NCI-H2196 treated with DMSO at 0.1 percent for 48 hours (cell line): Measurements from ENCODE around the gene DISC1.

ENCODE experiments used
- DNase-seq: peaks from one replicate; lab custom pipeline; 2025; ENCODE audit not compliant: unreplicated experiment; lab: John Stamatoyannopoulos, UW

DISC1 gene

DNA sequence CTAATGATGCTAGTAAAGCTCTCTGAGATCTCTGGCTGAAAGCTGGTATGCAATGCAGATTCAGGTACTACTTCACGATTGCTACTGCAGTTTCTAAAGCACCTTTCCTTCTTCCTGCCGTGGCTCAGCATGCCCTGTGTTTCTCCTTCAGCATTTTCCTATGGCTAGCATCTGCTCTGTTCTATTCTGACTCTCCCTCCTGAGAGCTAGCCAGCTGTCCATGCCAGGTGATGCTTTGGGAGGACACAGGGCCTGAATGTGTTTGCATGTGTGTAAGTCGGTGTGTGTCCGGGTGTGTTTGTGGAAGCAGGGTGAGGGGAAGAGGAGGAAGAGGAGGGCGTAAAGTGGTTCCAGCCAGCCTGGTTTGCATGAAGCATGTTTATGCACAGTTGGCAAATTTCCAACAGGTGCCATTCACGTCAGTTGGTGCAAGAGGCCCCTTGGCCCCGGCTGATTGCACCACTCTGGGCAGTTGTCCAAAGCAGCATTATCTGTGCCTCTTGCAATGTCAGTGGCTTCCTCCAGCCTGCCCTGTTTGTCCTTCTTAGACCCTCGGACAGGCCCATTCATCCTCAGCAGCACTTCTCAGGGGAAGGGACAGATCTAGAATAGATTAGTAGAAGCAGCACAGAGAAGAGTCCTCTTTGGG, 433.3 kb downstream of the DISC1 start:
- DNase-seq, result no peak

DNA sequence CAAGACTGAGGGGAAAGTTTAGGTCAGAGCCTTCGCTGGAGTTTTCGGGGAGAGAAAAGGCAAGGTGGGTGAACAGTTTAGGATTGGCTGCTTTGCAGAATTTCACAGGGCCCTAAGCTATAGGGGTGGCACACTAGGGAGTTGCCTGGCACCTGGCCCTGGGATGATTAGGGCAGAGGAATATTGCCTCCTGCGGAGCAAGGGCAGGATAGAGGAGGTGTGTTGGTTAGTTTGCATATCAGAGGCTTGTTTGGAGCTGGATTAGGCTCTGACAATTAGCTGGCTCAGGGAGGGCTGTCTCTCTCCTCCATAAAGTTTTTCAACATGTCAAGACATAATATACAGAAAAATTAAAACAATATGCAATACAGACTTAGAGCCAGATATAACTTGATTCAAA, 436.4 kb downstream of the DISC1 start:
- no peak for DNase-seq

DNA sequence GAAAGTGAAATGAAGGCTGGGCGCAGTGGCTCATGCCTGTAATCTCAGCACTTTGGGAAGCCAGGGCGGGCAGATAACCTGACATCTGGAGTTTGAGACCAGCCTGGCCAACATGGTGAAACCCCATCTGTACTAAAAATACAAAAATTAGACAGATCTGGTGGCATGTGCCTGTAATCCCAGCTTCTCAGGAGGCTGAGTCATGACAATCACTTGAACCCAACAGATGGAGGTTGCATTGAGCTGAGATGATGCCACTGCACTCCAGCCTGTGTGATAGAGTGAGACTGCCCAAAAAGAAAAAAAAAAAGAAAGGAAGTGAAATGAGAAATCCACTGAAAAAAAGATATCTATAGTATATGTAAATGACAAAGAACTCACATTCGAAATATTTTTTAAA, 439.9 kb downstream of the DISC1 start:
- DNase-seq, result no peak

DNA sequence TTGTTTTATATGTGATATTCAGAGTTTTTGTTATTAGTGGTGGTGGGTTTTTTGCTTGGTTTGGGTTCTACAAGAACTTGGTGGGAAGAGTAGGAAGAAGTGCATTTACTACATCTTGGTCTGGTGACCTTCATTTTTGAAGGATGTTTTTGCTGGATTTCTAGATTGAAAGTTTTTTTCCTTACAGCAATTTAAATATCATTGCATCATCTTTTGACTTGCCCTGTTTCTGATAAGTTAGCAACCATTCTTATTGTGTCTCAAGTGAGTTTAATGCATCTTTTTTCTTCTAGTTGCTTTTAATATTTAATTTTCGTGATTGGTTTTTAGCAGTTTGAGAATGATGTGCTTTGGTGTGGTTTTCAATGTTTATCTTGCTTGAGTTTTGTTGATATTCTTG, 447.7 kb downstream of the DISC1 start:
- no peak for DNase-seq

DNA sequence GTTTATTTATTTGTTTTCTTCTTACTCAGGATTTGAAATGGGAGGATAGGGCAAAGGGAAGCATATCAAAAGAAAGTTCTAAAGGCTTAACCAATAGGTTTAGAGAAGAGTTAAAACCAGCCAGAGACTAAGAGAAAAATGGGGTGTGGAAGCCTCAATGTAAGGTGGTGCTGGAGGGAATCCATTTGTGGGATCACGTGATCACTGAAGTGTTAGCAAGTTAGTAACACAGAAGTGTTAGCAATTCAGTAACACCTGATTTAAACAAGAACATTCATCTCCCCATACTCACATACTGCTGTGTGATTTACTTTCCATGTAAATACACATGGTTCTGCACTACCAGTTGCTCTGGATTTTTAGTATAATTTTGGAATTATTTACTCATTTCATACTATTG, 451.2 kb downstream of the DISC1 start:
- no peak for DNase-seq

DNA sequence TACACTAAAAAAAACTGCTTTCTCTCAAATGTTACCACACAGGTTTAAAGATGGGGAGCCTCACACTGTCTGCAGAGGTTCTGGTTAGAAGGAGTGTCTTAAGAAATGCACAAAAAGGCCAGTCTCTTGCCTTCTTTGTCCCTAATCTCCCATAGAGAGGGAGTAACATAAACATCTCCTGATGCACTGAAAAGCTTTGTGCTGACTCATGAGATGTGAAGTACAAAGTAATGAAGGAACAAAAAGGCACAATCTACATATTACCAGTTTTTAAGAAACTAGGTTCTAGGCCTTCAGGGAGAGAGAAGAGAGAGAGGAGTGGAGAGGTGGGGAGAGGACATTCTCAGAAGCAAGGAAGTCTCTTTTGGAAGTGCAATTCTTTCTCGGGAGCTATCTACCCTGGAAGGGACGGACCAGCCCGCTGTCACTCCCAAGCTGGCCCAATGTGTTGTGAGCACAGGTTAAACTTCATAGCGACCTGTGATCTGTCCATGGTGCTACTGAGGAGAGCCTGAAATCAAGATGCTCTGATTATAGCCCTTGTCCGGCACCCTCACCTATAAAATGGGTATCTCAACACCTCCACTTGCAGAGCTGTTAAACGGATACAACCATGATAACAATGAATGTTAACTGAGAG, 458.1 kb downstream of the DISC1 start:
- DNase-seq, result no peak

DNA sequence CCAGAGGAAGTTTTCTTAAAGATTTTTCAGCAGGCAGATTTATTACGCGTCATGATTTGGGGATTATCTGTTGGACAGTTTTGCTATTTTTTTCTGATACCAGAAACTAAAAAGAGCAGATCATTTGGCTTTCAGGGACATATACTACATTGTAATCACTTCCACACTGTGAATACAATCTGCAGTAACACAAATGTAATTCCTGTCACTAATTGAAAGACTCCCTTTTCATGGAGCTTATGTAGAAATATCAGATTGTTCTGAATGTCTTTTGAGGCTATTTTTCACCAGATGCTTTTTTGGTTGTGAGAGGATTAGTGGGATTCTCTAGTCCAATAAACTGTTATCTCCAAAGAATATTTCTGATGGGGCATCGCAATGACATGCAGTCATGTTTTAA, 464.2 kb downstream of the DISC1 start:
- DNase-seq, result no peak
